Neural cell (in vitro differentiated cells): ENCODE measurements around the gene PNLIPRP2. TPM values are rescaled to one million over a fixed set of nuclear protein-coding genes. Genes with fewer than 3 reads are reported as not detected.

Experiments used
- H2AFZ ChIP-seq: fragments of 200-600, 300-800 bp; sonication (generic), shearing (Covaris generic); 2 replicates; pipeline ENCODE4 v1.6.0; 2014; ENCODE audit warnings: low read depth, mild to moderate bottlenecking, antibody characterized with exemption, low read length, moderate library complexity
- H3F3A ChIP-seq: fragments of 200-600 bp; shearing (Covaris generic); 2 replicates; pipeline ENCODE4 v1.6.1; 2016; ENCODE audit warnings: mild to moderate bottlenecking, moderate library complexity, mixed read lengths, antibody characterized with exemption, low read length; ENCODE audit not compliant: insufficient read depth, poor library complexity, severe bottlenecking
- H3K27ac ChIP-seq: fragments of 200-600, 300-800 bp; sonication (generic), shearing (Covaris generic); 2 replicates; pipeline ENCODE4 v1.5.1; 2014; ENCODE audit warnings: mild to moderate bottlenecking, low read length, moderate library complexity
- H3K27me3 ChIP-seq: fragments of 300-800, 200-600 bp; sonication (generic), shearing (Covaris generic); 2 replicates; pipeline ENCODE4 v1.6.0; 2014; ENCODE audit warnings: mild to moderate bottlenecking, low read depth, low read length, moderate library complexity; ENCODE audit not compliant: insufficient read depth
- H3K36me3 ChIP-seq: fragments of 300-800, 200-600 bp; sonication (generic), shearing (Covaris generic); 2 replicates; pipeline ENCODE4 v1.5.1; 2014; ENCODE audit warnings: mild to moderate bottlenecking, antibody characterized with exemption, low read length, moderate library complexity; ENCODE audit not compliant: insufficient read depth
- H3K4me2 ChIP-seq: fragments of 300-800, 200-600 bp; sonication (generic), shearing (Covaris generic); 2 replicates; pipeline ENCODE4 v1.6.0; 2014; ENCODE audit warnings: mild to moderate bottlenecking, low read length
- H3K4me3 ChIP-seq: fragments of 300-800, 200-600 bp; sonication (generic), shearing (Covaris generic); 2 replicates; pipeline ENCODE4 v1.5.1; 2014; ENCODE audit warnings: mild to moderate bottlenecking, low read length, moderate library complexity
- H3K79me2 ChIP-seq: fragments of 200-600 bp; shearing (Covaris generic); replicated peaks from 2 replicates; pipeline ENCODE4 v1.6.0; 2014; ENCODE audit warnings: mild to moderate bottlenecking, low read length, moderate library complexity; ENCODE audit not compliant: insufficient read depth
- H3K9ac ChIP-seq: fragments of 300-800, 200-600 bp; sonication (generic), shearing (Covaris generic); 2 replicates; pipeline ENCODE4 v1.6.1; 2016; ENCODE audit warnings: mild to moderate bottlenecking, low read length, mixed read lengths
- H3K9me2 ChIP-seq: fragments of 200-600 bp; shearing (Covaris generic); 2 replicates; pipeline ENCODE4 v1.6.1; 2016; ENCODE audit warnings: mild to moderate bottlenecking, low read length, mixed read lengths; ENCODE audit not compliant: insufficient read depth
- H3K9me3 ChIP-seq: fragments of 200-600, 300-800 bp; sonication (generic), shearing (Covaris generic); 2 replicates; pipeline ENCODE4 v1.6.1; 2016; ENCODE audit warnings: mild to moderate bottlenecking, mixed run types, low read length, moderate library complexity, mixed read lengths
- H4K20me1 ChIP-seq: fragments of 200-600 bp; shearing (Covaris generic); 2 replicates; pipeline ENCODE4 v1.6.1; 2016; ENCODE audit warnings: mild to moderate bottlenecking, mixed run types; ENCODE audit not compliant: insufficient read depth
- EP300 ChIP-seq: fragments of 450-650 bp; conservative IDR thresholded peaks from 2 replicates; pipeline ENCODE4 v1.6.1; 2014; ENCODE audit warnings: antibody characterized with exemption, mild to moderate bottlenecking, moderate library complexity; ENCODE audit not compliant: poor library complexity, severe bottlenecking
- EZH2 ChIP-seq: fragments of 200-600, 300-800 bp; shearing (Covaris generic), sonication (generic); IDR thresholded peaks from 2 replicates; pipeline ENCODE4 v1.6.1; 2014; ENCODE audit warnings: antibody characterized with exemption, low read length, borderline replicate concordance, mild to moderate bottlenecking; ENCODE audit not compliant: insufficient read depth, poor library complexity, severe bottlenecking
- MXI1 ChIP-seq: fragments of 450-650 bp; conservative IDR thresholded peaks from 2 replicates; pipeline ENCODE4 v1.6.1; 2014; ENCODE audit warnings: antibody characterized with exemption, mild to moderate bottlenecking; ENCODE audit not compliant: poor library complexity, severe bottlenecking
- POLR2AphosphoS5 ChIP-seq: IDR thresholded peaks from 2 replicates; pipeline ENCODE4 v1.6.1; 2012
- RAD21 ChIP-seq: fragments of 450-650 bp; conservative IDR thresholded peaks from 2 replicates; pipeline ENCODE4 v1.6.1; 2014; ENCODE audit warnings: antibody characterized with exemption, mild to moderate bottlenecking, moderate library complexity
- SMC3 ChIP-seq: fragments of 450-650 bp; conservative IDR thresholded peaks from 2 replicates; pipeline ENCODE4 v1.6.1; 2014; ENCODE audit warnings: antibody characterized with exemption, mild to moderate bottlenecking, moderate library complexity; ENCODE audit not compliant: poor library complexity
- TAF1 ChIP-seq: IDR thresholded peaks from 2 replicates; pipeline ENCODE4 v1.6.1; 2012; ENCODE audit warnings: low read depth
- polyA plus RNA-seq: library from polyadenylated mRNA; depleted of rRNA; stranded (reverse); fragments of >200 nt; gene quantifications from 2 replicates; pipeline ENCODE4 v1.2.3, GENCODE V29; 2014
- TF ChIP-seq, protein P1 (sequence below): fragments of 450-650 bp; IDR thresholded peaks from 2 replicates; pipeline ENCODE4 v1.5.1; 2014; ENCODE audit warnings: antibody characterized with exemption, mild to moderate bottlenecking, moderate library complexity; ENCODE audit not compliant: poor library complexity, severe bottlenecking
- TF ChIP-seq, protein P2 (sequence below): IDR thresholded peaks from 2 replicates; pipeline ENCODE4 v1.6.1; 2012; ENCODE audit warnings: borderline replicate concordance

Gene PNLIPRP2
- polyA plus RNA-seq, 1 donor from 2014 or later, result not detected

DNA sequence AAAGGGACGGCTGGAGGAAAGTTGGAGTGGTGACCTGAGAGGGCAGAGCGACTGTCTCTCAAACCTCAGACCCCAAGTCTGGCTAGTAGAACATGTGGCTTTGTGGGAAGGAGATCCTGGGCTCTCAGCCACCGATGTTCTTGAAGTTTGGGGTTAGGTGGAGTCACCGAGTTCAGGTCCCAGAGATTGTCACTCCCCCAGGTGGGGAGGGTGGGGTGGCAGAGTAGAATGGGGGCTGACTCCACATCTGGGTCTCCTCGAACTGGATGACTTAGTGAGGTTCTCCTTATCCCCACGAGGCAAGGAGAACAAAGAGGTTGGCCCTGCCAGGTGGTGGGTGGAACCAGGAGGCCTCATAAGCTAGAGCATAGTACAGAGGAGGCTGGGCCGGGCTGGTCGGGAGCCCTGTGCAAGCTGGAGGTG is 14.7 kb upstream of the PNLIPRP2 start:
- H3K79me2 ChIP-seq, result no peaks in the 10 kb centered on the region
- no peak overlapping the region for H2AFZ ChIP-seq
- no peaks in the 10 kb centered on the region for H3K9me2 ChIP-seq
- H3F3A ChIP-seq, result no peaks in the 10 kb centered on the region
- H3K4me3 ChIP-seq, result no peak overlapping the region
- H3K4me2 ChIP-seq, result no peak overlapping the region
- no peak overlapping the region for H3K27ac ChIP-seq
- H3K36me3 ChIP-seq, result no peaks in the 10 kb centered on the region
- no peaks in the 10 kb centered on the region for H3K9me3 ChIP-seq
- no peaks in the 10 kb centered on the region for H4K20me1 ChIP-seq
- H3K9ac ChIP-seq, result no peak overlapping the region
- TF ChIP-seq RAD21 (no peak), MXI1 (no peak), EZH2 (no peak), TAF1 (no peak), EP300 (no peak), POLR2AphosphoS5 (no peak), SMC3 (no peak)
- TF ChIP-seq, protein P1, sequence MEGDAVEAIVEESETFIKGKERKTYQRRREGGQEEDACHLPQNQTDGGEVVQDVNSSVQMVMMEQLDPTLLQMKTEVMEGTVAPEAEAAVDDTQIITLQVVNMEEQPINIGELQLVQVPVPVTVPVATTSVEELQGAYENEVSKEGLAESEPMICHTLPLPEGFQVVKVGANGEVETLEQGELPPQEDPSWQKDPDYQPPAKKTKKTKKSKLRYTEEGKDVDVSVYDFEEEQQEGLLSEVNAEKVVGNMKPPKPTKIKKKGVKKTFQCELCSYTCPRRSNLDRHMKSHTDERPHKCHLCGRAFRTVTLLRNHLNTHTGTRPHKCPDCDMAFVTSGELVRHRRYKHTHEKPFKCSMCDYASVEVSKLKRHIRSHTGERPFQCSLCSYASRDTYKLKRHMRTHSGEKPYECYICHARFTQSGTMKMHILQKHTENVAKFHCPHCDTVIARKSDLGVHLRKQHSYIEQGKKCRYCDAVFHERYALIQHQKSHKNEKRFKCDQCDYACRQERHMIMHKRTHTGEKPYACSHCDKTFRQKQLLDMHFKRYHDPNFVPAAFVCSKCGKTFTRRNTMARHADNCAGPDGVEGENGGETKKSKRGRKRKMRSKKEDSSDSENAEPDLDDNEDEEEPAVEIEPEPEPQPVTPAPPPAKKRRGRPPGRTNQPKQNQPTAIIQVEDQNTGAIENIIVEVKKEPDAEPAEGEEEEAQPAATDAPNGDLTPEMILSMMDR, result no peak
- TF ChIP-seq, protein P2, sequence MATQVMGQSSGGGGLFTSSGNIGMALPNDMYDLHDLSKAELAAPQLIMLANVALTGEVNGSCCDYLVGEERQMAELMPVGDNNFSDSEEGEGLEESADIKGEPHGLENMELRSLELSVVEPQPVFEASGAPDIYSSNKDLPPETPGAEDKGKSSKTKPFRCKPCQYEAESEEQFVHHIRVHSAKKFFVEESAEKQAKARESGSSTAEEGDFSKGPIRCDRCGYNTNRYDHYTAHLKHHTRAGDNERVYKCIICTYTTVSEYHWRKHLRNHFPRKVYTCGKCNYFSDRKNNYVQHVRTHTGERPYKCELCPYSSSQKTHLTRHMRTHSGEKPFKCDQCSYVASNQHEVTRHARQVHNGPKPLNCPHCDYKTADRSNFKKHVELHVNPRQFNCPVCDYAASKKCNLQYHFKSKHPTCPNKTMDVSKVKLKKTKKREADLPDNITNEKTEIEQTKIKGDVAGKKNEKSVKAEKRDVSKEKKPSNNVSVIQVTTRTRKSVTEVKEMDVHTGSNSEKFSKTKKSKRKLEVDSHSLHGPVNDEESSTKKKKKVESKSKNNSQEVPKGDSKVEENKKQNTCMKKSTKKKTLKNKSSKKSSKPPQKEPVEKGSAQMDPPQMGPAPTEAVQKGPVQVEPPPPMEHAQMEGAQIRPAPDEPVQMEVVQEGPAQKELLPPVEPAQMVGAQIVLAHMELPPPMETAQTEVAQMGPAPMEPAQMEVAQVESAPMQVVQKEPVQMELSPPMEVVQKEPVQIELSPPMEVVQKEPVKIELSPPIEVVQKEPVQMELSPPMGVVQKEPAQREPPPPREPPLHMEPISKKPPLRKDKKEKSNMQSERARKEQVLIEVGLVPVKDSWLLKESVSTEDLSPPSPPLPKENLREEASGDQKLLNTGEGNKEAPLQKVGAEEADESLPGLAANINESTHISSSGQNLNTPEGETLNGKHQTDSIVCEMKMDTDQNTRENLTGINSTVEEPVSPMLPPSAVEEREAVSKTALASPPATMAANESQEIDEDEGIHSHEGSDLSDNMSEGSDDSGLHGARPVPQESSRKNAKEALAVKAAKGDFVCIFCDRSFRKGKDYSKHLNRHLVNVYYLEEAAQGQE, result no peak
- H3K27me3 ChIP-seq, result peaks cover 4% of the 10 kb centered on the region

DNA sequence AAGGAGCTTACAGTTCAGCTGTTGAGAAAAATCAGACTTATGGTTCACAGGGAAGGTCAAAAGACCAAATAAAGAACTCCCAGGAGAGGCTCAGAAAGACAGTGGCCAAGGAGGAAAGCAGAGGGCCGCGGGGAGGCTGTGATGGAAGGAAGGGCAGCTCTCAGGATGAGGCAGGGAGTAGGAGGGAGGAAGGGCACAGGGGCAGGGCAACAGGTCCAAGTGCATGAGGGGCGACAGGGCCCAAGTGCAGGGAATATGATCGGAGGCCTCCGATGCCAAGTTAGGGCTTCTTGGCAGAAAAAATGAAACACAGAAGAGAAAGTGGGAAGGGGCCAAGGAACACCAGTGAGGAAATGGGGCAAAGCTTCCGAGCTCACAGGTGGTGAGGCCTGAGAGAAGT is 13.4 kb upstream of the PNLIPRP2 start:
- H3K79me2 ChIP-seq, result no peaks in the 10 kb centered on the region
- no peaks in the 10 kb centered on the region for H3K9me3 ChIP-seq
- no peak overlapping the region for H3K9ac ChIP-seq
- no peaks in the 10 kb centered on the region for H3F3A ChIP-seq
- TF ChIP-seq MXI1, result no peak
- TF ChIP-seq RAD21, result no peak
- no peaks in the 10 kb centered on the region for H3K9me2 ChIP-seq
- H3K4me3 ChIP-seq, result no peak overlapping the region
- no peak overlapping the region for H3K27ac ChIP-seq
- H3K27me3 ChIP-seq, result peaks cover 4% of the 10 kb centered on the region
- H2AFZ ChIP-seq, result no peak overlapping the region
- no peaks in the 10 kb centered on the region for H4K20me1 ChIP-seq
- H3K4me2 ChIP-seq, result no peak overlapping the region
- no peaks in the 10 kb centered on the region for H3K36me3 ChIP-seq
